Measurements from ENCODE around the gene COL23A1. TPM values are rescaled to one million over a fixed set of nuclear protein-coding genes. Genes with fewer than 3 reads are reported as not detected.

COL23A1 gene
- polyA plus RNA-seq, 2 of the 4 experiments (the other 2 are of a cell fraction): not detected

DNA sequence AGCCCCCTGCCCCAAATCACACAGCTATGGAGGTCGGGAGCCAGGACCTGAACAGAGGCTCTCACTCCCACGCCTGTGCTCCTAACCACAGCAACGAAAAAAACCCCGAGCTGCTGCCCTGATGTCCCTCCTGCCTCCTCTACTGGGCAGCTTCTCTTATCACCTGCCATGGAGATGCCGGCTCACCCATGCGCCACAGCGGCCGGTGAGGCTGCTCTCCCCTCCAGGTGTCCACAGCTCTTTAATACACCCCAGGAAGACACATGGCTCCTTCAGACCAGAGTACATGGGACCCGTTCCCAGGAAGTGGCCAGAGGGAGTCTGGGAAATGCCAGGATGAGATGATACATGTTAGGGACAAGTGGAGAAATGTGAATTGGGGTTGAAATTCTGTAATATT is 110.9 kb downstream of the COL23A1 start:
- H3K4me1 ChIP-seq: no peaks in the 10 kb centered on the region
- TF ChIP-seq KDM1A (IDR thresholded peaks at IDR 0.05; ENCODE audit: low read depth): no peak
- no peak for TF ChIP-seq TFCP2L1 (CRISPR knock-in tag; IDR thresholded peaks at IDR 0.05)
- TF ChIP-seq TP53 (CRISPR knock-in tag; IDR thresholded peaks at IDR 0.05): no peak
- TF ChIP-seq CHD4 (IDR thresholded peaks at IDR 0.05; ENCODE audit: borderline replicate concordance): no peak
- no peak for TF ChIP-seq GATA3 (IDR thresholded peaks at IDR 0.05; ENCODE audit: borderline replicate concordance)
- no peak for TF ChIP-seq HOXB13 (CRISPR knock-in tag; IDR thresholded peaks at IDR 0.05; ENCODE audit: low read depth)
- peaks cover 18% of the 10 kb centered on the region; the same call in 2 of the 3 replicates for H3K9me3 ChIP-seq
- WGBS (ENCODE audit: missing lambda C conversion rate): 34% methylated on average over 9 of the region's 9 CpGs
- no peak overlapping the region for H3K4me3 ChIP-seq
- DNase-seq (ENCODE audit: low read depth in 1 of 2, low spot score in 1 of 2) (no peak), FAIRE-seq (no peak), ATAC-seq (no peak)
- CTCF ChIA-PET: no interaction called here
- POLR2A ChIA-PET: no interaction called here
- no peak overlapping the region for H3K27ac ChIP-seq
- H3K4me2 ChIP-seq: no peak overlapping the region

DNA sequence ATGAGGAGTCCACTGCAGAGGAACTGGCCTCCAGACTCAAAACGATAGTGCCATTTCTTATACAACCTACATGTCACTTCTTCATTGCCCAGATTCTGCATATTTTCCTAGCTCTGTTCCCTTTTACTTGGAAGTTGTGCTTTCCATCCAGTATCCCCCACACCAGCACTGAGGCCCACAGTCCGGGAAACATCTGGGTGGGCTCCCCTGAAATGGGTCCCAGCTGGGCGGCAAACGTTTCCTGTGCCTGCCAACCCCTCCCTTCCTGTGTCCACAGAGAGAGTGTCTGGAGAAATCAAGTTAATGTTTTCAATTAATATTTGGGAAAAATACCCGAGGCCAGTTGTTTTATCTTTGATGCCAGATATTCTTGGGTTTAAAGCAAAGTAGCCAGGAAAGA is 111.8 kb downstream of the COL23A1 start:
- Histone ChIP-seq H3K27ac (no peak overlapping the region), H3K4me1 (no peaks in the 10 kb centered on the region), H3K4me3 (no peak overlapping the region), H3K9me3 (peaks cover 18% of the 10 kb centered on the region; the same call in 2 of the 3 replicates), H3K4me2 (no peak overlapping the region)
- ChIA-PET POLR2A (no interaction called here), CTCF (no interaction called here)
- 26% methylated on average over 5 of the region's 5 CpGs for WGBS (ENCODE audit: missing lambda C conversion rate)
- FAIRE-seq: no peak
- no peak for TF ChIP-seq EHMT2 (IDR thresholded peaks at IDR 0.05; ENCODE audit: low read depth)
- no peak for DNase-seq (ENCODE audit: low read depth in 1 of 2, low spot score in 1 of 2)
- ATAC-seq: no peak

DNA sequence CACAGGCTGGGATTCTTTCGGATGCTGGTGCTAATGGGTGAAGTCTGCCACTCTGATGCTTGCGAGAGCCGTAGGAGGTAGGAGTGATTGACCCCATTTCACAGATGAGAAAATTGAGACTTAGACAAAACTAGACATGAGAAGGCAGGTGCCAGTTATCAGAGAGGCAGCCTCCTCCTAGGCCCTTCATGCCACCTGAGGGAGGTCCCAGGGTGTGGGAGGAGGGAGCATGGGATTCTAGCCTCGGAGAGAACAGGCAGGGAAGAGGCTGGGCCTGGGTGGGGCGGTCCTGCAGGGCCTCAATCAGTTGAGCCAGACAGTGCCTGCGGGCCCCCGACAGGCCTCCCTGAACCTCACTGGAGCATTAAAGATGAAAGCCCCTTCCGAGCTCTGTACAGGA is 112.4 kb downstream of the COL23A1 start:
- CTCF ChIA-PET: no interaction called here
- H3K9me3 ChIP-seq: peaks cover 18% of the 10 kb centered on the region; the same call in 2 of the 3 replicates
- ATAC-seq (no peak), DNase-seq (ENCODE audit: low read depth in 1 of 2, low spot score in 1 of 2) (no peak), FAIRE-seq (no peak)
- H3K4me2 ChIP-seq: no peak overlapping the region
- POLR2A ChIA-PET: no interaction called here
- no peaks in the 10 kb centered on the region for H3K4me1 ChIP-seq
- no peak overlapping the region for H3K27ac ChIP-seq
- WGBS (ENCODE audit: missing lambda C conversion rate): 42% methylated on average over 8 of the region's 8 CpGs
- H3K4me3 ChIP-seq: no peak overlapping the region
- TF ChIP-seq REST (IDR thresholded peaks at IDR 0.05) (no peak), SMC3 (IDR thresholded peaks at IDR 0.05) (no peak), CBX2 (IDR thresholded peaks at IDR 0.05; ENCODE audit: borderline replicate concordance, low read depth) (no peak), FOSL2 (IDR thresholded peaks at IDR 0.05) (no peak), FOSL2 (CRISPR knock-in tag; IDR thresholded peaks at IDR 0.05) (no peak), TFCP2L1 (CRISPR knock-in tag; IDR thresholded peaks at IDR 0.05) (no peak), POLR2A (IDR thresholded peaks at IDR 0.05; ENCODE audit: low read length) (no peak), BHLHE40 (IDR thresholded peaks at IDR 0.05; ENCODE audit: low read depth, low read length) (no peak), JUN (IDR thresholded peaks at IDR 0.05) (no peak)

- Histone ChIP-seq H3K9me3 (peaks cover 18% of the 10 kb centered on the region; the same call in 2 of the 3 replicates), H3K4me2 (no peak overlapping the region), H3K4me3 (no peak overlapping the region), H3K27ac (no peak overlapping the region), H3K4me1 (no peaks in the 10 kb centered on the region)
- no peak for ATAC-seq
- no peak for TF ChIP-seq MYC (IDR thresholded peaks at IDR 0.05; ENCODE audit: borderline replicate concordance, low read length)
- no peak for TF ChIP-seq POLR2AphosphoS2 (conservative IDR thresholded peaks at IDR 0.05; ENCODE audit: low read length)
- no peak for TF ChIP-seq ESRRA (IDR thresholded peaks at IDR 0.05; ENCODE audit: borderline replicate concordance, low read length)
- no peak for TF ChIP-seq JUN (IDR thresholded peaks at IDR 0.05)
- TF ChIP-seq SREBF2 (IDR thresholded peaks at IDR 0.05): no peak
- no peak for TF ChIP-seq FOSL2 (IDR thresholded peaks at IDR 0.05)
- TF ChIP-seq FOSL2 (CRISPR knock-in tag; IDR thresholded peaks at IDR 0.05): no peak
- TF ChIP-seq CBX8 (IDR thresholded peaks at IDR 0.05): no peak
- TF ChIP-seq MAX (IDR thresholded peaks at IDR 0.05): no peak
- TF ChIP-seq RFX5 (IDR thresholded peaks at IDR 0.05): no peak
- no peak for TF ChIP-seq HEYL (CRISPR knock-in tag; IDR thresholded peaks at IDR 0.05)
- TF ChIP-seq BHLHE40 (IDR thresholded peaks at IDR 0.05; ENCODE audit: low read depth, low read length): no peak
- TF ChIP-seq NR3C1 (IDR thresholded peaks at IDR 0.05): no peak
- no peak for TF ChIP-seq HOXB5 (CRISPR knock-in tag; IDR thresholded peaks at IDR 0.05)
- TF ChIP-seq NFE2L2 (conservative IDR thresholded peaks at IDR 0.05; ENCODE audit: low read length): no peak
- ChIA-PET POLR2A (no interaction called here), CTCF (no interaction called here)
- no peak for FAIRE-seq
- WGBS (ENCODE audit: missing lambda C conversion rate): 40% methylated on average over 12 of the region's 12 CpGs
- DNase-seq (ENCODE audit: low read depth in 1 of 2, low spot score in 1 of 2): no peak
These were observed 113.0 kb downstream of the COL23A1 start for GRCh38 chr5:178476972-178477754.

Data from A549 (cell line).